ENCODE measurements around the gene RAMP1. TPM values are rescaled to one million over a fixed set of nuclear protein-coding genes. Genes with fewer than 3 reads are reported as not detected.
A peak's percentile ranks its signal among the peaks of the same experiment; 100 is the strongest.

RAMP1 gene
- total RNA-seq, 1 experiment from 2014 or later = 0.63 TPM

DNA sequence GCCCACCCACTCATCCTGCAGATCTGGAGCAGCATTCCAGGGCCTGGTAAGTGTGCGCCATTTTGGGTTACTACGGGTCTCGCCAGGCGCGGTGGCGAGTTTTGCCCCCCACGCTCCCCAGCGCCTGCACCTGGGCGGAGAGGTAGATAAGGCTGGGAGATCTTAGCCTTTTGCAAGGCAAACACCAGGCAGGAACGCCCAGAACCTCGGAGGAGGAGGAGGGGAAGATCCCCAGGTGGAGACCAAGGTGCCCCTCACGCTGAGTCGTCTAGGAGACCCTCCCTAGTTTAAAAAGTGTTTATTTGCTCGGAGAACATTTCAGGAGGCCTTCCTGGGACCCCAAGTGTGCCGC, 365 bp upstream of the RAMP1 start:
- Mint-ChIP-seq H3K27me3 (ENCODE audit: low read depth) (peaks cover 74% of the 10 kb centered on the region), H3K27ac (peak overlapping the region in 1 of 3 experiments; percentile 96; a peak in 2 of 7 replicates), H3K4me1 (peaks cover 15 to 18% of the 10 kb centered on the region in 2 experiments), H3K9me3 (no peaks in the 10 kb centered on the region), H3K36me3 (ENCODE audit: insufficient read depth in 1 of 3, low read depth in 3 of 3) (peaks cover 0 to 2% (median 0%) of the 10 kb centered on the region in 3 experiments; a peak in 1 of 7 replicates), H3K4me3 (peak overlapping the region; percentile 62 to 79)
- Histone ChIP-seq H3K23me2 (ENCODE audit: insufficient read length, low read depth, low read length, poor library complexity, severe bottlenecking) (peaks cover 6% of the 10 kb centered on the region), H2BK120ac (ENCODE audit: low read depth, low read length, poor library complexity, severe bottlenecking) (no peak overlapping the region), H4K91ac (ENCODE audit: insufficient read length, low read depth, low read length) (no peak overlapping the region), H3T11ph (ENCODE audit: low read length) (no peak overlapping the region), H3K27me3 (ENCODE audit: insufficient read depth, low read length) (peaks cover 9% of the 10 kb centered on the region; the same call in 1 of the 2 replicates), H2BK15ac (ENCODE audit: low read depth, low read length) (no peak overlapping the region), H3K18ac (ENCODE audit: insufficient read length, low read depth, low read length) (no peak overlapping the region), H4K8ac (replicated peaks; ENCODE audit: insufficient read length, low read depth, low read length) (no peak overlapping the region), H2AK5ac (ENCODE audit: insufficient read length, low read length) (no peak overlapping the region), H4K20me1 (ENCODE audit: control insufficient read depth, insufficient read depth, insufficient read length) (no peaks in the 10 kb centered on the region), H3K79me2 (ENCODE audit: insufficient read depth, low read length) (no peaks in the 10 kb centered on the region), H2BK12ac (ENCODE audit: insufficient read length, low read depth, low read length) (no peak overlapping the region), H3K27ac (ENCODE audit: insufficient read length, low read depth, low read length) (no peak overlapping the region), H3K23ac (ENCODE audit: insufficient read length, low read depth, low read length) (no peak overlapping the region), H3K4me2 (ENCODE audit: insufficient read depth, insufficient read length, low read length) (peak overlapping the region; percentile 68), H3K4me1 (ENCODE audit: insufficient read depth, low read length) (no peaks in the 10 kb centered on the region; the same call in 1 of the 2 replicates), H2BK5ac (ENCODE audit: insufficient read length, low read length) (no peak overlapping the region), H2BK20ac (ENCODE audit: low read depth, low read length, poor library complexity, severe bottlenecking) (no peak overlapping the region), H3K79me1 (ENCODE audit: insufficient read depth, low read depth, low read length, poor library complexity, severe bottlenecking) (no peaks in the 10 kb centered on the region), H3K56ac (ENCODE audit: insufficient read length, low read depth, low read length) (no peak overlapping the region), H3K9me3 (ENCODE audit: control insufficient read depth, low read depth, low read length) (no peaks in the 10 kb centered on the region), H3K4ac (ENCODE audit: low read depth, low read length) (no peak overlapping the region), H2AFZ (ENCODE audit: low read length) (no peak overlapping the region), H3K9ac (ENCODE audit: extremely low read depth, insufficient read length, low read length) (no peak overlapping the region), H3K14ac (ENCODE audit: insufficient read depth, low read length) (peak overlapping the region; percentile 55; the same call in 1 of the 2 replicates), H4K5ac (ENCODE audit: insufficient read length, low read depth, low read length) (no peak overlapping the region)
- WGBS (ENCODE audit: extremely low coverage, insufficient read length, low lambda C conversion rate) = no CpG with 5 or more reads among the region's 15 CpGs
- DNase-seq = no peak
- TF ChIP-seq, protein P1, sequence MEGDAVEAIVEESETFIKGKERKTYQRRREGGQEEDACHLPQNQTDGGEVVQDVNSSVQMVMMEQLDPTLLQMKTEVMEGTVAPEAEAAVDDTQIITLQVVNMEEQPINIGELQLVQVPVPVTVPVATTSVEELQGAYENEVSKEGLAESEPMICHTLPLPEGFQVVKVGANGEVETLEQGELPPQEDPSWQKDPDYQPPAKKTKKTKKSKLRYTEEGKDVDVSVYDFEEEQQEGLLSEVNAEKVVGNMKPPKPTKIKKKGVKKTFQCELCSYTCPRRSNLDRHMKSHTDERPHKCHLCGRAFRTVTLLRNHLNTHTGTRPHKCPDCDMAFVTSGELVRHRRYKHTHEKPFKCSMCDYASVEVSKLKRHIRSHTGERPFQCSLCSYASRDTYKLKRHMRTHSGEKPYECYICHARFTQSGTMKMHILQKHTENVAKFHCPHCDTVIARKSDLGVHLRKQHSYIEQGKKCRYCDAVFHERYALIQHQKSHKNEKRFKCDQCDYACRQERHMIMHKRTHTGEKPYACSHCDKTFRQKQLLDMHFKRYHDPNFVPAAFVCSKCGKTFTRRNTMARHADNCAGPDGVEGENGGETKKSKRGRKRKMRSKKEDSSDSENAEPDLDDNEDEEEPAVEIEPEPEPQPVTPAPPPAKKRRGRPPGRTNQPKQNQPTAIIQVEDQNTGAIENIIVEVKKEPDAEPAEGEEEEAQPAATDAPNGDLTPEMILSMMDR (conservative IDR thresholded peaks at IDR 0.05) = no peak

All from H9 (cell line).